SH-SY5Y (cell line): ENCODE data around the gene MSL3.

ENCODE experiments used
- GATA2 ChIP-seq: IDR thresholded peaks from 2 replicates; pipeline ENCODE4 v1.6.1; 2011; ENCODE audit warnings: mild to moderate bottlenecking, low read depth, low read length
- GATA3 ChIP-seq: IDR thresholded peaks from 2 replicates; pipeline ENCODE4 v1.6.1; 2011; ENCODE audit warnings: low read depth, mild to moderate bottlenecking, low read length, moderate library complexity

DNA sequence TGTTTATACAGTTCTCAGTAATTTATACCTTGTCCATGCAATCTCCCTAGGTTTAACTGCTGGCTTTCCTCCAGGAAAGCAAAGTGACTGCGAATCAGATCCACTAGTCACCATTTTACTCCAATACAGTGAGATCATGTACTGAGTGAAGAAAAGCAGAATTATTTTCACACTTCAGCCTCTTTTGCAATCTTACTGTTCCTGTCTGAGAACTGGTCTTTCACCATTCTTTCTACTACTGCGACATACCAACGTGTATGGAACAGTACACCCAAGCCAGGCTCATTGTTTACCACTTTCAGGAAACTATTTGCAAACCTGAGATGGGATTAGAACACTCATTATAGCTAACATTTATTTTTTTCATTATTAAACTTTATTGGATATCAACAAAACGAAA lies 8.0 kb upstream of the MSL3 start:
- TF ChIP-seq GATA2, result no peak
- TF ChIP-seq GATA3, result no peak
